H9 (cell line): ENCODE results near the gene CACTIN. TPM values are rescaled to one million over a fixed set of nuclear protein-coding genes. Genes with fewer than 3 reads are reported as not detected.

Source experiments
- DNase-seq: peaks from one replicate; pipeline ENCODE4 v3.0.0-alpha.2; 2017
- H2AFZ ChIP-seq: one replicate; pipeline ENCODE4 v1.6.1; 2013; ENCODE audit warnings: mild to moderate bottlenecking, low read length, control low read depth, moderate library complexity
- H2AK5ac ChIP-seq: 2 replicates; pipeline ENCODE4 v1.6.1; 2013; ENCODE audit warnings: low read length, control low read depth, mixed read lengths; ENCODE audit not compliant: insufficient read length
- H2BK120ac ChIP-seq: one replicate; pipeline ENCODE4 v1.6.1; 2013; ENCODE audit warnings: low read depth, mild to moderate bottlenecking, low read length, control low read depth, inconsistent platforms; ENCODE audit not compliant: poor library complexity, severe bottlenecking
- H2BK12ac ChIP-seq: 2 replicates; pipeline ENCODE4 v1.6.1; 2013; ENCODE audit warnings: low read length, control low read depth, mixed read lengths, low read depth; ENCODE audit not compliant: insufficient read length
- H2BK15ac ChIP-seq: 2 replicates; pipeline ENCODE4 v1.6.1; 2013; ENCODE audit warnings: low read depth, low read length, control low read depth
- H2BK20ac ChIP-seq: one replicate; pipeline ENCODE4 v1.6.1; 2013; ENCODE audit warnings: low read depth, mild to moderate bottlenecking, low read length, control low read depth, inconsistent platforms; ENCODE audit not compliant: poor library complexity, severe bottlenecking
- H2BK5ac ChIP-seq: 2 replicates; pipeline ENCODE4 v1.6.1; 2013; ENCODE audit warnings: low read length, control low read depth, mixed read lengths; ENCODE audit not compliant: insufficient read length
- H3K14ac ChIP-seq: 2 replicates; pipeline ENCODE4 v1.6.1; 2013; ENCODE audit warnings: low read length, control low read depth; ENCODE audit not compliant: insufficient read depth
- H3K18ac ChIP-seq: 2 replicates; pipeline ENCODE4 v1.6.1; 2013; ENCODE audit warnings: low read depth, mild to moderate bottlenecking, mixed read lengths, low read length, control low read depth; ENCODE audit not compliant: insufficient read length
- H3K23ac ChIP-seq: 2 replicates; pipeline ENCODE4 v1.6.1; 2013; ENCODE audit warnings: low read length, control low read depth, mixed read lengths, low read depth; ENCODE audit not compliant: insufficient read length
- H3K23me2 ChIP-seq: 2 replicates; pipeline ENCODE4 v1.6.1; 2013; ENCODE audit warnings: low read depth, mild to moderate bottlenecking, mixed read lengths, low read length, control low read depth; ENCODE audit not compliant: insufficient read length, poor library complexity, severe bottlenecking
- H3K27ac ChIP-seq: 2 replicates; pipeline ENCODE4 v1.5.1; 2013; ENCODE audit warnings: low read length, control low read depth, mixed read lengths, low read depth; ENCODE audit not compliant: insufficient read length
- H3K27me3 ChIP-seq: 2 replicates; pipeline ENCODE4 v1.6.1; 2013; ENCODE audit warnings: low read length, control low read depth, inconsistent platforms; ENCODE audit not compliant: insufficient read depth
- H3K4ac ChIP-seq: 2 replicates; pipeline ENCODE4 v1.6.1; 2013; ENCODE audit warnings: low read depth, mild to moderate bottlenecking, control low read depth, inconsistent platforms, low read length, moderate library complexity
- H3K4me1 ChIP-seq: 2 replicates; pipeline ENCODE4 v1.6.1; 2013; ENCODE audit warnings: low read length, control low read depth, inconsistent platforms; ENCODE audit not compliant: insufficient read depth
- H3K4me2 ChIP-seq: 2 replicates; pipeline ENCODE4 v1.6.1; 2013; ENCODE audit warnings: low read length, control low read depth, mixed read lengths; ENCODE audit not compliant: insufficient read length, insufficient read depth
- H3K56ac ChIP-seq: 2 replicates; pipeline ENCODE4 v1.6.1; 2013; ENCODE audit warnings: low read depth, mild to moderate bottlenecking, mixed read lengths, low read length, control low read depth; ENCODE audit not compliant: insufficient read length
- H3K79me1 ChIP-seq: 2 replicates; pipeline ENCODE4 v1.6.1; 2013; ENCODE audit warnings: low read depth, mild to moderate bottlenecking, moderate library complexity, low read length, control low read depth, inconsistent platforms; ENCODE audit not compliant: insufficient read depth, poor library complexity, severe bottlenecking
- H3K79me2 ChIP-seq: 2 replicates; pipeline ENCODE4 v1.6.1; 2013; ENCODE audit warnings: low read length, control low read depth, inconsistent platforms; ENCODE audit not compliant: insufficient read depth
- H3K9ac ChIP-seq: 2 replicates; pipeline ENCODE4 v1.6.1; 2013; ENCODE audit warnings: low read length, control low read depth, mixed read lengths; ENCODE audit not compliant: insufficient read length; ENCODE audit errors: extremely low read depth
- H3K9me3 ChIP-seq: one replicate; pipeline ENCODE4 v1.6.1; 2013; ENCODE audit warnings: low read depth, low read length, inconsistent platforms; ENCODE audit not compliant: control insufficient read depth
- H3T11ph ChIP-seq: one replicate; pipeline ENCODE4 v1.6.1; 2013; ENCODE audit warnings: mild to moderate bottlenecking, low read length, control low read depth, inconsistent platforms
- H4K20me1 ChIP-seq: one replicate; pipeline ENCODE4 v1.6.1; 2013; ENCODE audit not compliant: control insufficient read depth, insufficient read length, insufficient read depth
- H4K5ac ChIP-seq: 2 replicates; pipeline ENCODE4 v1.6.1; 2013; ENCODE audit warnings: low read depth, mild to moderate bottlenecking, mixed read lengths, low read length, control low read depth; ENCODE audit not compliant: insufficient read length
- H4K8ac ChIP-seq: replicated peaks from 2 replicates; pipeline ENCODE4 v1.6.1; 2013; ENCODE audit warnings: low read length, control low read depth, mixed read lengths, low read depth; ENCODE audit not compliant: insufficient read length
- H4K91ac ChIP-seq: 2 replicates; pipeline ENCODE4 v1.6.1; 2013; ENCODE audit warnings: low read depth, mild to moderate bottlenecking, moderate library complexity, mixed read lengths, low read length, control low read depth; ENCODE audit not compliant: insufficient read length
- H3K27ac Mint-ChIP-seq, 3 experiments: 2 replicates in 2 of 3; 3 replicates in 1 of 3; pipeline ENCODE4 v1.8.0; 2020 to 2021; ENCODE audit warnings: mixed read lengths in 3 of 3, mild to moderate bottlenecking in 1 of 3, moderate library complexity in 1 of 3
- H3K27me3 Mint-ChIP-seq: 2 replicates; pipeline ENCODE4 v1.8.0; 2021; ENCODE audit warnings: low read depth, mild to moderate bottlenecking, moderate library complexity, mixed read lengths
- H3K36me3 Mint-ChIP-seq, 3 experiments: 2 replicates in 2 of 3; 3 replicates in 1 of 3; pipeline ENCODE4 v1.8.0; 2020 to 2021; ENCODE audit warnings: low read depth in 3 of 3, mixed read lengths in 3 of 3; ENCODE audit not compliant: insufficient read depth in 1 of 3
- H3K4me1 Mint-ChIP-seq, 2 experiments: 2 replicates each; pipeline ENCODE4 v1.8.0; 2020; ENCODE audit warnings: mixed read lengths in 2 of 2
- H3K4me3 Mint-ChIP-seq, 2 experiments: 2 replicates in 1 of 2; 3 replicates in 1 of 2; pipeline ENCODE4 v1.8.0; 2020 to 2021; ENCODE audit warnings: mild to moderate bottlenecking in 2 of 2, mixed read lengths in 2 of 2, moderate library complexity in 1 of 2
- H3K9me3 Mint-ChIP-seq, 2 experiments: 2 replicates in 1 of 2; 3 replicates in 1 of 2; pipeline ENCODE4 v1.8.0; 2020; ENCODE audit warnings: mild to moderate bottlenecking in 2 of 2, mixed read lengths in 2 of 2, moderate library complexity in 1 of 2
- CTCF ChIP-seq: fragments of 200-600 bp; sonication (generic); conservative IDR thresholded peaks from 3 replicates; pipeline ENCODE4 v1.8.0; 2021; ENCODE audit warnings: antibody characterized with exemption, mild to moderate bottlenecking
- WGBS: extraction: QIAGEN DNeasy Blood & Tissue Kit; methylation state at CpG from one replicate; pipeline ENCODE4 v1.1.7; 2013; ENCODE audit warnings: missing lambda C conversion rate, low lambda C conversion rate, mixed read lengths; ENCODE audit not compliant: insufficient read length; ENCODE audit errors: extremely low coverage; 5-methylcytosine and 5-hydroxymethylcytosine counted together
- total RNA-seq: library from RNA; stranded (reverse); gene quantifications from 2 replicates; pipeline ENCODE4 v1.2.1, GENCODE V29; 2021

The CACTIN gene
- total RNA-seq, 1 experiment from 2014 or later: 37.3 TPM

GRCh38 chr19:3636962-3637361, 10.4 kb upstream of the CACTIN start:
- no peak overlapping the region for H3K23ac ChIP-seq
- DNase-seq: no peak
- no peak overlapping the region; the same call in 1 of the 2 replicates for H3K14ac ChIP-seq
- no peak overlapping the region for H2BK15ac ChIP-seq
- no peaks in the 10 kb centered on the region for H3K79me1 ChIP-seq
- no peaks in the 10 kb centered on the region for H4K20me1 ChIP-seq
- no peak overlapping the region for H2BK12ac ChIP-seq
- H3K27ac Mint-ChIP-seq: no peak overlapping the region
- H2BK5ac ChIP-seq: no peak overlapping the region
- H3K9ac ChIP-seq: no peak overlapping the region
- no peak overlapping the region for H4K8ac ChIP-seq
- no peak overlapping the region for H2AFZ ChIP-seq
- H3K27me3 Mint-ChIP-seq: no peaks in the 10 kb centered on the region
- no peak overlapping the region for H3T11ph ChIP-seq
- no peak overlapping the region for H3K4ac ChIP-seq
- H3K27me3 ChIP-seq: no peaks in the 10 kb centered on the region
- no peaks in the 10 kb centered on the region; a peak in 1 of 5 replicates for H3K9me3 Mint-ChIP-seq
- no peaks in the 10 kb centered on the region for H3K9me3 ChIP-seq
- no peak for TF ChIP-seq CTCF
- no peak overlapping the region for H2BK20ac ChIP-seq
- H3K4me2 ChIP-seq: no peak overlapping the region
- H2AK5ac ChIP-seq: no peak overlapping the region
- no peak overlapping the region for H3K4me3 Mint-ChIP-seq
- H3K36me3 Mint-ChIP-seq: peaks cover 8 to 24% (median 16%) of the 10 kb centered on the region in 3 experiments; a peak in 6 of 7 replicates
- no peak overlapping the region for H2BK120ac ChIP-seq
- H3K79me2 ChIP-seq: no peaks in the 10 kb centered on the region
- no peak overlapping the region for H3K18ac ChIP-seq
- no CpG with 5 or more reads among the region's 20 CpGs for WGBS
- no peak overlapping the region for H3K56ac ChIP-seq
- H4K5ac ChIP-seq: no peak overlapping the region
- H4K91ac ChIP-seq: no peak overlapping the region
- no peaks in the 10 kb centered on the region for H3K23me2 ChIP-seq
- no peak overlapping the region for H3K27ac ChIP-seq
- no peaks in the 10 kb centered on the region for H3K4me1 Mint-ChIP-seq
- H3K4me1 ChIP-seq: no peaks in the 10 kb centered on the region
